Left ventricle myocardium inferior (tissue), 1 donor: ENCODE data around the gene RPN2. TPM values are rescaled to one million over a fixed set of nuclear protein-coding genes. Genes with fewer than 3 reads are reported as not detected.

Source experiments
- DNase-seq: peaks from one replicate; pipeline ENCODE4 v3.0.0-alpha.2; 2020
- H3K27ac ChIP-seq: fragments of 200-600 bp; replicated peaks from 2 replicates; pipeline ENCODE4 v1.8.0; 2021
- H3K27me3 ChIP-seq: fragments of 200-600 bp; 2 replicates; pipeline ENCODE4 v1.8.0; 2021; ENCODE audit warnings: low read depth
- H3K36me3 ChIP-seq: fragments of 200-600 bp; 2 replicates; pipeline ENCODE4 v1.8.0; 2021
- H3K4me1 ChIP-seq: fragments of 200-600 bp; 2 replicates; pipeline ENCODE4 v1.8.0; 2021
- H3K4me3 ChIP-seq: fragments of 200-600 bp; 2 replicates; pipeline ENCODE4 v1.8.0; 2021; ENCODE audit warnings: mild to moderate bottlenecking, moderate library complexity
- H3K9me3 ChIP-seq: fragments of 200-600 bp; replicated peaks from 2 replicates; pipeline ENCODE4 v1.8.0; 2021
- CTCF ChIP-seq: fragments of 200-600 bp; IDR thresholded peaks from 2 replicates; pipeline ENCODE4 v1.8.0; 2021; ENCODE audit warnings: antibody characterized with exemption, mild to moderate bottlenecking, borderline replicate concordance
- intact Hi-C: fragments of 100-400 bp; cut with micrococcal nuclease; formaldehyde crosslinking; loops from one replicate; pipeline ENCODE4 v1.11.0; 2022
- total RNA-seq: library from RNA; stranded (reverse); fragmentation: NEBNext Ultra II Directional; extraction: Animal tissue kit (Norgen Biotek cat#: 25700); gene quantifications from one replicate; pipeline ENCODE4 v1.2.1, GENCODE V29; 2021
- donor health status: DM: no; HTN: yes; CAD: no; lungs with severe emphysema.

RPN2 gene
- total RNA-seq, 1 donor from 2014 or later: 81.4 TPM

- Histone ChIP-seq H3K9me3 (no peaks in the 10 kb centered on the region), H3K27ac (no peak overlapping the region), H3K36me3 (peaks cover 86% of the 10 kb centered on the region), H3K4me3 (no peak overlapping the region), H3K27me3 (no peaks in the 10 kb centered on the region), H3K4me1 (peaks cover 9% of the 10 kb centered on the region)
- no peak for DNase-seq
- intact Hi-C loops: no loop called here
- no peak for TF ChIP-seq CTCF
These were observed 26.0 kb downstream of the RPN2 start for GRCh38 chr20:37205130-37205529.

GRCh38 chr20:37205794-37206193 lies 26.7 kb downstream of the RPN2 start:
- intact Hi-C loops: no loop called here
- DNase-seq: no peak
- peaks cover 86% of the 10 kb centered on the region for H3K36me3 ChIP-seq
- no peak overlapping the region for H3K27ac ChIP-seq
- no peaks in the 10 kb centered on the region for H3K9me3 ChIP-seq
- peaks cover 9% of the 10 kb centered on the region for H3K4me1 ChIP-seq
- TF ChIP-seq CTCF: no peak
- no peak overlapping the region for H3K4me3 ChIP-seq
- no peaks in the 10 kb centered on the region for H3K27me3 ChIP-seq

DNA sequence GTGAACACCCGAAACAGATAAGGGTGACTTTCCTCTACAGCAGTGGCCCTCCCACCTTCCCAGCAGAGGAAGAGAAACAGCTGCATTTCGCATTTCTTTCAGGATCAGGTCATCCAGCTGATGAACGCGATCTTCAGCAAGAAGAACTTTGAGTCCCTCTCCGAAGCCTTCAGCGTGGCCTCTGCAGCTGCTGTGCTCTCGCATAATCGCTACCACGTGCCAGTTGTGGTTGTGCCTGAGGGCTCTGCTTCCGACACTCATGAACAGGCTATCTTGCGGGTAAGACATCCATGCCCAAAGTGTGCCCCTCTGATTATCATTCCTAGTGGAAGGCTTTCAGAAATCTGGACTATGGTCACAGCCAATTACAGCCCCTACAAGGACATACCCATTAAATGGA lies 28.0 kb downstream of the RPN2 start:
- DNase-seq: no peak
- H3K9me3 ChIP-seq: no peaks in the 10 kb centered on the region
- no peak for TF ChIP-seq CTCF
- H3K36me3 ChIP-seq: peaks cover 91% of the 10 kb centered on the region
- no peaks in the 10 kb centered on the region for H3K27me3 ChIP-seq
- peaks cover 5% of the 10 kb centered on the region for H3K4me1 ChIP-seq
- no peak overlapping the region for H3K27ac ChIP-seq
- intact Hi-C loops: no loop called here
- H3K4me3 ChIP-seq: no peak overlapping the region

GRCh38 chr20:37209193-37209592 lies 30.1 kb downstream of the RPN2 start:
- intact Hi-C loops: no loop called here
- peaks cover 100% of the 10 kb centered on the region for H3K36me3 ChIP-seq
- DNase-seq: no peak

GRCh38 chr20:37209661-37210314 lies 30.7 kb downstream of the RPN2 start:
- DNase-seq: no peak
- Histone ChIP-seq H3K36me3 (peaks cover 100% of the 10 kb centered on the region), H3K27ac (no peak overlapping the region), H3K27me3 (no peaks in the 10 kb centered on the region), H3K9me3 (no peaks in the 10 kb centered on the region), H3K4me3 (no peak overlapping the region), H3K4me1 (no peaks in the 10 kb centered on the region)
- intact Hi-C loops: no loop called here
- no peak for TF ChIP-seq CTCF

More at GRCh38 chr20:37209193-37209592, 30.1 kb downstream of the RPN2 start:
- Histone ChIP-seq H3K27ac (no peak overlapping the region), H3K9me3 (no peaks in the 10 kb centered on the region), H3K4me1 (no peaks in the 10 kb centered on the region), H3K4me3 (no peak overlapping the region), H3K27me3 (no peaks in the 10 kb centered on the region)
- TF ChIP-seq CTCF: no peak

DNA sequence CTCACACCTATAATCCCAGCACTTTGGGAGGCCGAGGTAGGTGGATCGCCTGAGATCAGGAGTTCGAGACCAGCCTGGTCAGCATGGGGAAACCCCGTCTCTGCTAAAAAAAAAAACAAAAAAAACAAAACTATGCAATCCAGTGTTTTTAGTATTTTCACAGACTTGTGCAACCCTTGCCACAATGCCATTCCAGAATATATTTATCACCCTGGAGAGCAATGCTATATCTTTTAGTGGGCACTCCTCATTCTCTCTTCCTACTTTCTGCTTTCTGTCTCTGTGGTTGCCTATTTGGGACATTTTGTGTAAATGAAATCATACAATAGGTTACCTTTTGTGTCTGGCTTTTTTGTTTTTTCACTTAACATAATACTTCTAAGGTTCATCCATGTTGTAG lies 39.3 kb downstream of the RPN2 start:
- intact Hi-C loops: no loop called here
- TF ChIP-seq CTCF: no peak
- no peak overlapping the region for H3K27ac ChIP-seq
- peaks cover 11% of the 10 kb centered on the region for H3K4me1 ChIP-seq
- H3K27me3 ChIP-seq: no peaks in the 10 kb centered on the region
- no peaks in the 10 kb centered on the region for H3K9me3 ChIP-seq
- no peak for DNase-seq
- no peak overlapping the region for H3K4me3 ChIP-seq
- peaks cover 62% of the 10 kb centered on the region for H3K36me3 ChIP-seq
